Keratinocyte (primary cell): ENCODE measurements around the gene APLF. TPM values are rescaled to one million over a fixed set of nuclear protein-coding genes. Genes with fewer than 3 reads are reported as not detected.

ENCODE experiments used
- DNase-seq: peaks from one replicate; pipeline ENCODE4 v3.0.0-alpha.2; 2011; ENCODE audit warnings: low read depth, missing footprints, low spot score
- FAIRE-seq: peaks from 2 replicates; lab custom pipeline; 2011; peaks lifted over from hg19 to GRCh38; lab: Jason Lieb, UNC
- H2AFZ ChIP-seq: 2 replicates; pipeline ENCODE4 v1.6.0; 2012; ENCODE audit warnings: low read length, control low read depth, inconsistent platforms; ENCODE audit not compliant: control insufficient read depth
- H3K27ac ChIP-seq: 2 replicates; pipeline ENCODE4 v1.5.1; 2011; ENCODE audit warnings: low read length; ENCODE audit not compliant: control insufficient read depth, insufficient read depth
- H3K27me3 ChIP-seq: 3 replicates; pipeline ENCODE4 v1.6.0; 2011; ENCODE audit warnings: low read length; ENCODE audit not compliant: control insufficient read depth, insufficient read depth; ENCODE audit errors: extremely low read depth
- H3K36me3 ChIP-seq, 2 experiments: 2 replicates in 1 of 2; 3 replicates in 1 of 2; pipeline ENCODE4 v1.5.1; 2011; ENCODE audit warnings: low read length in 2 of 2, mild to moderate bottlenecking in 1 of 2; ENCODE audit not compliant: control insufficient read depth in 2 of 2, insufficient read depth in 2 of 2; ENCODE audit errors: extremely low read depth in 1 of 2
- H3K4me1 ChIP-seq: 3 replicates; pipeline ENCODE4 v1.5.1; 2011; ENCODE audit warnings: low read length; ENCODE audit not compliant: control insufficient read depth, insufficient read depth; ENCODE audit errors: extremely low read depth
- H3K4me2 ChIP-seq: 3 replicates; pipeline ENCODE4 v1.6.0; 2011; ENCODE audit warnings: low read depth, low read length; ENCODE audit not compliant: control insufficient read depth, insufficient read depth; ENCODE audit errors: extremely low read depth
- H3K4me3 ChIP-seq, 3 experiments: fragments of 200-600 bp in 1 of 3; sonication (generic) in 1 of 3; 2 replicates in 2 of 3; 3 replicates in 1 of 3; pipeline ENCODE4 v1.5.1; 2011 to 2016; ENCODE audit warnings: low read length in 3 of 3, mild to moderate bottlenecking in 3 of 3, control low read depth in 2 of 3, inconsistent platforms in 1 of 3, low read depth in 1 of 3, mixed read lengths in 1 of 3, mixed run types in 1 of 3, moderate library complexity in 1 of 3; ENCODE audit not compliant: control insufficient read depth in 2 of 3, insufficient read depth in 2 of 3; ENCODE audit errors: extremely low read depth in 1 of 3
- H3K79me2 ChIP-seq: 2 replicates; pipeline ENCODE4 v1.6.0; 2012; ENCODE audit warnings: low read length; ENCODE audit not compliant: control insufficient read depth, insufficient read depth
- H3K9ac ChIP-seq: 3 replicates; pipeline ENCODE4 v1.6.0; 2011; ENCODE audit warnings: low read length; ENCODE audit not compliant: control insufficient read depth, insufficient read depth; ENCODE audit errors: extremely low read depth
- H3K9me1 ChIP-seq: 3 replicates; pipeline ENCODE4 v1.6.0; 2011; ENCODE audit warnings: low read length; ENCODE audit not compliant: control insufficient read depth, insufficient read depth; ENCODE audit errors: extremely low read depth
- H3K9me3 ChIP-seq: 2 replicates; pipeline ENCODE4 v1.5.1; 2012; ENCODE audit warnings: low read depth, low read length; ENCODE audit not compliant: control insufficient read depth
- H4K20me1 ChIP-seq: 3 replicates; pipeline ENCODE4 v1.6.0; 2011; ENCODE audit warnings: low read length; ENCODE audit not compliant: control insufficient read depth, insufficient read depth; ENCODE audit errors: extremely low read depth
- EZH2 ChIP-seq: IDR thresholded peaks from one replicate; pipeline ENCODE4 v1.6.1; 2012; ENCODE audit warnings: inconsistent platforms, mild to moderate bottlenecking, low read length, moderate library complexity
- dilution Hi-C: fragments of 300-500 bp; cut with MboI; formaldehyde crosslinking; loops from one replicate; pipeline ENCODE4 v1.7.0; 2020; ENCODE audit warnings: low sequenced_read_pairs; ENCODE audit not compliant: extremely low pct_ligation_motif_present
- polyA plus RNA-seq, 5 experiments: library from polyadenylated mRNA; depleted of rRNA in 3 of 5; stranded (reverse) in 3 of 5; stranded (forward) in 1 of 5; unstranded in 1 of 5; fragments of >200 nt; gene quantifications; 1 replicate in 1 of 5; 2 replicates in 3 of 5; 3 replicates in 1 of 5; pipeline versions ENCODE4 v1.2.1 to v1.2.3, GENCODE V29; 2011 to 2012; ENCODE audit warnings: missing spikeins in 2 of 5, low read depth in 1 of 5, low replicate concordance in 1 of 5
- TF ChIP-seq, protein P1 (sequence below), 3 experiments: IDR thresholded peaks in 1 of 3; conservative IDR thresholded peaks in 1 of 3; optimal IDR thresholded peaks in 1 of 3; 2 replicates in 2 of 3; 3 replicates in 1 of 3; pipeline versions ENCODE3 to v1.5.1; 2011; ENCODE audit warnings: low read length in 3 of 3, mild to moderate bottlenecking in 3 of 3, moderate library complexity in 2 of 3, control low read depth in 1 of 3, inconsistent platforms in 1 of 3; ENCODE audit not compliant: insufficient read depth in 2 of 3; ENCODE audit errors: extremely low read depth in 1 of 3

The APLF gene
- polyA plus RNA-seq, 1 donor (not counting 4 experiments of a cell fraction or from before 2014, with no cell fraction given): 3.0 TPM

DNA sequence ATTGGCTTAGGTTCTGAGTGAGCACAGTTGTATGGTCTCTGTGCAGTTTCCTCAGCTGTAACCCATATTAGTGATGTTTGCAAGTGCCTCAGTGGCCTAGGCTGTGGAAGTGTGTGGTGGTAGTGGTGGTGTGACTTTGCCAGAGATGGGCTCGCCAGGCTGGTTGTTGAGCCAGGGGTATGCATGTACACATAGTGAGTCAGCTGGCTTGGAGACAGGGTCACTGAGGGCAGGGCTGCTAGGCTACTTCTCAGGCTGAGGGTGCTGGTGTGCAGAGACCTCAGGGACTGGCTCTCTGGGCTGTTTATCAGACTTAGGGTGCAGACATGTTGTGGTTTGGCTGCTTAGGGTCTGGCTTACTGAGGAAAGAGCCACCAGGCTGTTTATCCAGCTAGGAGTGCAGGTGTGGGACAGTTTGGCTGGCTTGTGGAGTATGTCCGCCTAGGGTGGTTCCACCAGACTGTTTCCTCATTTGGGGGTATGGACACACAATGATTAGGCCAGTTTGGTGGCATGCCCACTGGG lies 15.0 kb downstream of the APLF start:
- Histone ChIP-seq H3K9me3 (no peaks in the 10 kb centered on the region), H3K4me2 (no peak overlapping the region), H4K20me1 (no peaks in the 10 kb centered on the region), H3K4me3 (no peak overlapping the region), H2AFZ (no peak overlapping the region), H3K9me1 (peaks cover 2% of the 10 kb centered on the region), H3K4me1 (no peaks in the 10 kb centered on the region), H3K79me2 (peaks cover 4% of the 10 kb centered on the region), H3K27ac (no peak overlapping the region), H3K36me3 (no peaks in the 10 kb centered on the region), H3K27me3 (no peaks in the 10 kb centered on the region), H3K9ac (no peak overlapping the region)
- TF ChIP-seq, protein P1, sequence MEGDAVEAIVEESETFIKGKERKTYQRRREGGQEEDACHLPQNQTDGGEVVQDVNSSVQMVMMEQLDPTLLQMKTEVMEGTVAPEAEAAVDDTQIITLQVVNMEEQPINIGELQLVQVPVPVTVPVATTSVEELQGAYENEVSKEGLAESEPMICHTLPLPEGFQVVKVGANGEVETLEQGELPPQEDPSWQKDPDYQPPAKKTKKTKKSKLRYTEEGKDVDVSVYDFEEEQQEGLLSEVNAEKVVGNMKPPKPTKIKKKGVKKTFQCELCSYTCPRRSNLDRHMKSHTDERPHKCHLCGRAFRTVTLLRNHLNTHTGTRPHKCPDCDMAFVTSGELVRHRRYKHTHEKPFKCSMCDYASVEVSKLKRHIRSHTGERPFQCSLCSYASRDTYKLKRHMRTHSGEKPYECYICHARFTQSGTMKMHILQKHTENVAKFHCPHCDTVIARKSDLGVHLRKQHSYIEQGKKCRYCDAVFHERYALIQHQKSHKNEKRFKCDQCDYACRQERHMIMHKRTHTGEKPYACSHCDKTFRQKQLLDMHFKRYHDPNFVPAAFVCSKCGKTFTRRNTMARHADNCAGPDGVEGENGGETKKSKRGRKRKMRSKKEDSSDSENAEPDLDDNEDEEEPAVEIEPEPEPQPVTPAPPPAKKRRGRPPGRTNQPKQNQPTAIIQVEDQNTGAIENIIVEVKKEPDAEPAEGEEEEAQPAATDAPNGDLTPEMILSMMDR (optimal IDR thresholded peaks at IDR 0.05 in 1 of 3, IDR thresholded peaks at IDR 0.05 in 1 of 3, conservative IDR thresholded peaks at IDR 0.05 in 1 of 3; ENCODE audit: extremely low read depth in 1 of 3, insufficient read depth in 2 of 3, low read length in 3 of 3): no peak
- no peak for TF ChIP-seq EZH2
- DNase-seq: no peak
- peak; percentile 44 for FAIRE-seq
- dilution Hi-C loops: no loop called here

- DNase-seq: no peak
Observed at GRCh38 chr2:68483011-68483410, 15.6 kb downstream of the APLF start.

More at GRCh38 chr2:68483011-68483410, 15.6 kb downstream of the APLF start:
- no peak overlapping the region for H3K27ac ChIP-seq
- H3K4me1 ChIP-seq: no peaks in the 10 kb centered on the region
- H3K27me3 ChIP-seq: no peaks in the 10 kb centered on the region
- H3K79me2 ChIP-seq: peaks cover 4% of the 10 kb centered on the region
- TF ChIP-seq EZH2: no peak
- dilution Hi-C loops: no loop called here
- H3K4me3 ChIP-seq: no peak overlapping the region
- H3K9me3 ChIP-seq: no peaks in the 10 kb centered on the region
- H3K36me3 ChIP-seq: no peaks in the 10 kb centered on the region
- no peak for FAIRE-seq
- no peak overlapping the region for H2AFZ ChIP-seq
- no peak overlapping the region for H3K9ac ChIP-seq
- no peaks in the 10 kb centered on the region for H4K20me1 ChIP-seq
- peaks cover 2% of the 10 kb centered on the region for H3K9me1 ChIP-seq
- no peak overlapping the region for H3K4me2 ChIP-seq
